Activated effector memory CD4-positive, alpha-beta T cell treated with anti-CD3 and anti-CD28 coated beads, Interleukin-2, amount 50 U/mL, for 16 hours (primary cell): ENCODE results near the gene CABLES2.

Experiments
- DNase-seq: peaks from one replicate; pipeline ENCODE4 v3.0.0-alpha.2; 2020

Gene CABLES2, protein sequence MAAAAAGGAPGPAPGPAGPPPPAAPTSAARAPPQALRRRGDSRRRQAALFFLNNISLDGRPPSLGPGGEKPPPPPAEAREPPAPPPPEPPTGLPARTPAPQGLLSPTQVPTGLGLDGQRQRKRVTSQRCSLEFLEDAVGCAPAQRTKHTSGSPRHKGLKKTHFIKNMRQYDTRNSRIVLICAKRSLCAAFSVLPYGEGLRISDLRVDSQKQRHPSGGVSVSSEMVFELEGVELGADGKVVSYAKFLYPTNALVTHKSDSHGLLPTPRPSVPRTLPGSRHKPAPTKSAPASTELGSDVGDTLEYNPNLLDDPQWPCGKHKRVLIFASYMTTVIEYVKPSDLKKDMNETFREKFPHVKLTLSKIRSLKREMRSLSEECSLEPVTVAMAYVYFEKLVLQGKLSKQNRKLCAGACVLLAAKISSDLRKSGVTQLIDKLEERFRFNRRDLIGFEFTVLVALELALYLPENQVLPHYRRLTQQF

DNA sequence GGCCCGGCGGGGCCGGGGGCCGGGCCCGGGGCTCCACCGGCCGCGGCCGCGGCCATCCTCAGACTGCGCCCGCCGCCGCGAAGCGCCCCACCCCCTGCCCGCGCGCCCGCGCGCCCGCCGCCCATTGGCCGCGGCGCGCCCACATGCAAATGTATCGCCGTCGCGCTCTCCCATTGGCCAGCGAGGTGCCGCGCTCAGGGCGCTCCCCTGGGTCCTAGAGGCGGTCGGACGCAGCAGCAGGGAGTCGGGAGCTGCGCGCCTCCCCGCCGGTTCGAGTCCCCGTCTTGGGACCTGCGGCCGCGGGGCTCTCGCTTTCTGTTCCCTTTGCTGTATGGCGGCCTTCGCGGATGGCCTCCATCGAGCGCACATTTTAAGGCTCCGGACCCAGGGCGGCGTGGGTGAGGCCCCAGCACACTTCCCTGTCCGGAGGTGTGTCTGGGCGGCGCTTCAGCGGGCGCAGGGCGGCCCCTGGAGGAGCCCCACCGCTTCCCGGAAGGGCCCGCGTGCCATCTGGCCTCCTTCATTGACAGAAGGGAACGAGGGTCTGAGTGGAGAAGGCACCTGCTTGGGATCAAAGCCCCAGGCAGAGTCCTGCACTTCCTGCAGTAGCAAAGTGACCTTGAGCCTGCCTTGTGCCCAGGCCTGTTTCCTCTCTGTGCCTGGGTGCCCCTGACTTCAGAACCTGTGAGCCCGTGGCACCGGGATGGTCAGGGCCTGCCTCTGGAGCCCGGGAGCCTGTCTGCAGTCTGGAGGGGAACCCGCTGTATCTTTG lies at the start of gene CABLES2:
TSS of gene CABLES2 (minus strand) at position 65 of the 772 bp plus-strand sequence. CDS start at position 56, 9 bp downstream.
- DNase-seq, result peak; percentile 97

DNA sequence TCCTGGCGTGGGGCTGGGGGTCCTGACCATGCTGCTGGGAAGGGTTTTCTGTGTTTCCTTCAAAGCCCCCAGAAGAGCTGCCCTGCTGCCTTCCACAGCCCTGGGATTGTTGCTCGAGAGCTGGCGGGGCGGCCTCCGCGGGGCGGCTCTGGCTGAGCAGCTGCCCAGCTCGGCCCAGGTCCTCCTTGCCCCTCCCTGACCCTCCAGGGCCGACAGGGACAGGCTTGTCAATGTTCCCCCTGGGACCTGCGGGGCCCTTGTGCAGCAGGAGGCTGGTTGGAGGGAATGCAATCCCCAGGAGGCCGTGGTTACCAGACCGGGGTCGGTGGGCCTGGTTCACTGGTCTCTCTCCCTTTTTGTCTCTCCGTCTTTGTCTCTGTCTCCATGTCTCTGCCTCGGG lies 48.8 kb upstream of the CABLES2 start:
- no peak for DNase-seq

DNA sequence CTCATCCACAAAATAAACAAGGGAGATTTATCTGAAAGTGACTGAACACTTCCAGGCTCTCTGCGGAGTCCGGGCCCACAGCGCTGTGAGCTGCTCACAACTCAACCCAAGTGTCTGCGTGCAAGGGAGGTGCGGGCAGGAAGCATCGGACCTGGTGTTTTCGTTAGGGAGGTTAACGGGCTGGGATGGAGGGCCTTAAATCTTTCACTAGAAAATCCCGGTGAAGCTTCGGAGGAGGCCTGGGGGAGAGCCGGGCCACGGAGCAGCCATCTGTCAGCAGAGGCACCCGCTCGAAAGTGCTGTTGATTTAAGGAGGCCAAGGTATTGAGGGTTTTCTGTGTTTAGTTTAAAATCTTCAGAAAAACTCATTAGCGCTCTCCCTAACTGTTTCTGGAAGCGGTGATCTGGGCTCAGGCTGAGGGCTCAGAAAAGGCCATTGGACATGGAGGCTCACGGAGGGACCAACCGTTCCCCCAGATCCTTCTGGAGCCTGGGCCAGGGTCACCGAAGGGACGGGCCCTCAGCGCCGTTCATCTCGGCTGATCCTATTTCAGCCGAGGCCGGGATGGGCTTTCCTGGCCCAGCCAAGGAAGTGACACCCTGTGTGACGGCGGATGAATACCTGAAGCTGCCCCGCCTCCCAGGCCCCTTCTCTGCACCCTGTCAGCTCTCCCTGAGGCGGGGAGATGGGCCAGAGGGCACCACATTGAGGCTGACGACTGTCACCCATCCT lies 48.0 kb upstream of the CABLES2 start:
- no peak for DNase-seq

DNA sequence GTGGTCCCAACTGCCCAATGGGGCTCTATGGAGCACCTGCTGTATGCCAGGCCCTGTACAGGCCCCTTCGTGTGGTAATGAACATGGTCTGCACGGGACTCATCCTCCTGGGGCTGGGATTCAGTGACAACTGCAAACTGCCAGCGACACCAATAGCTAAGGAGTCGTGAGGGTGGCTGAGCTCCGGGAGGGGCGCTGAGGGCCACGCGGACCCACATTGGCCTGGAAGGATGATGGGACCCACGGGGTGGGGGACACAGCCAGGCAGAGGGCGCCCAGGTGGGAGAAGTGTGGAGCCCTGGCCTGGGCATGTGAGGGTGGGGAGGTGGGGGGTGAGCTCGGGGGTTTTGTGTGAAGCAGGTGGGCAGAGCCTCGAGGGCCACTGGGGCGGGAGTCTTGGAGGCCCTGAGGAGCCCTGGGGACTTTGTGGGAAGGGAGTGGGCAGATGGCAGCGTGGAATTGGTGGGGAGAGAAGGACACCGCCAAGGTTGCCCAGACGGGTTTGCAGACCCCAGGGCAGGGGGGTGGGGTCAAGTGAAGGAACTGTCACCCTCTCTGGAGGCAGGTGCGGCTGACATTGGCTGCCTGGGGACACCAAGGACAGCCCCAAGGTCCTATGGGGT lies 46.2 kb upstream of the CABLES2 start:
- no peak for DNase-seq

DNA sequence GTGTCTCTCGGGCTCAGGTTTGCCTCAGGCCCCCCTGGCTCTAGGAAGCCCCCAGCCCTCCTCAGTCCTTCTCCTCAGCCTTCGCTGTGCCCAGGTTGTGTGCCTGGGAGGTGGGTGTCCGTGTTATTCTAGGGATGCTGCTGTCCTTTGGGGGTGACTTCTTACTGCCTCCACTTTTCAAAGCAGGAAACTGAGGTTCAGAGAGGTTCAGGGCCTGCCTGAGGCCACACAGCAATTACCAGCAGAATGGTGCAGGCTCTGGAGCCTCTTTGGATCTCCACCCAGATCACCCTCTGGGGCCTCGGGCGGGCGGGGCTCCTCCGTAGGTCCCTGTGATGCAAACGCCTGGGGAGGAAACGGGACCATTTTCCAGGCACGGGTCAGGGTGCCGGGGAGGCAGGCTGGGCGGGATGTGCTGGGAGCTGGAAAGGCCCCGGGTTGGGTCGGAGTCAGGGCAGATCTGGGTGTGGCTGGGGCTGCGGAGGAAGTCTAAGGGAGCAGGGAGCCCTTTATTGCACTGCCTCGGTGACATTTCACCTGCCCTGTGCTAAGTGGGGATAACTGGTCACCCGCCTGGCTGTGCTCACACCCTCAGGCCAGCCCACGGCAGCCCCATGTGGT lies 45.5 kb upstream of the CABLES2 start:
- DNase-seq, result no peak

DNA sequence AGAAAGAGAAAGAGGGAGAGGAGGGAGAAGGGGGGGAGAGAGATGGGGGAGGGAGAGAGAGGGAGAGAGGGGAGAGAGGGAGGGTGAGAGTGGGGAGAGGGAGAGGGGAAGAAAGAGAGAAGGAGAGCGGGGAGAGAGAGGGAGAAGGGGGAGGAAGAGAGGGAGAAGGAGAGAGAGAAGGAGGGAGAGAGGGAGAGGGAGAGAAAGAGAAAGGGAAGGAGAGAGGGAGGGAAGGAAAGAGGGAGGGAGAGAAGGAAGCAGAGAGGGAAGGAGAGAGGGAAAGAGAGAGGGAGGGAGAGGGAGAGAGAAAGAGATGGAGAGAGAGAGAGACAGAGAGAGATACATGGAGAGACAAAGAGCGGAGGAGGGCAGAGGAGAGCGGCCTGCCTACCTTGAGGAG lies 44.9 kb upstream of the CABLES2 start:
- no peak for DNase-seq

DNA sequence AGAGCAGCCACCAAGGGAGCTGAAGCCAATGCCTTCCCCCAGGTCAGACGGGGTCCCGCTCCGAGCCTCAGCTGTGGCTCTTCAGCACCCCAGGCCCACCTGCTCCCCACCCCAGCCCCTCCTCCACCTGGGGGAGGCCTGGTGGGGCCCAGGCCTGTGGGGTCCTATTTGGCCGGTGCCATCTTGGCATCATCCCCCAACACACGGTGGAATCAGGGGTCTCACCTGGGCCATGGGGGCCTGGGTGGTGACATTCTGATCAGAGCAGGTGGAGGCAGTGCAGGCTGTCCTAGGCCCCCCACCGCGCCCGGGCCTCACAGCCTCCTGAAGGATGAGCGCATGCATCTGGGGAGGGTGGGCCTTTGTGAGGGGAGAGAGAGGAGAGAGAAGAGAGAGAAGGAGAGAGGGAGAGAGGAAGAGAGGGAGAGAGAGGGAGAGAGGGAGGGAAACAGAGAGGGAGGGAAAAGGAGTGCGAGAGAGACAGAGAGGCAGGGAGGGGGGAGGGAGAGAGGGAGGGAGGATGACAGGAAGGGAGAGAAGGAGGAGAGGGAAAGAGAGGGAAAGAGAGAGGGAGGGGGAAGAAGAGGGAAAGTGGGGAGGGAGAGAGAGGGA lies 44.2 kb upstream of the CABLES2 start:
- no peak for DNase-seq

DNA sequence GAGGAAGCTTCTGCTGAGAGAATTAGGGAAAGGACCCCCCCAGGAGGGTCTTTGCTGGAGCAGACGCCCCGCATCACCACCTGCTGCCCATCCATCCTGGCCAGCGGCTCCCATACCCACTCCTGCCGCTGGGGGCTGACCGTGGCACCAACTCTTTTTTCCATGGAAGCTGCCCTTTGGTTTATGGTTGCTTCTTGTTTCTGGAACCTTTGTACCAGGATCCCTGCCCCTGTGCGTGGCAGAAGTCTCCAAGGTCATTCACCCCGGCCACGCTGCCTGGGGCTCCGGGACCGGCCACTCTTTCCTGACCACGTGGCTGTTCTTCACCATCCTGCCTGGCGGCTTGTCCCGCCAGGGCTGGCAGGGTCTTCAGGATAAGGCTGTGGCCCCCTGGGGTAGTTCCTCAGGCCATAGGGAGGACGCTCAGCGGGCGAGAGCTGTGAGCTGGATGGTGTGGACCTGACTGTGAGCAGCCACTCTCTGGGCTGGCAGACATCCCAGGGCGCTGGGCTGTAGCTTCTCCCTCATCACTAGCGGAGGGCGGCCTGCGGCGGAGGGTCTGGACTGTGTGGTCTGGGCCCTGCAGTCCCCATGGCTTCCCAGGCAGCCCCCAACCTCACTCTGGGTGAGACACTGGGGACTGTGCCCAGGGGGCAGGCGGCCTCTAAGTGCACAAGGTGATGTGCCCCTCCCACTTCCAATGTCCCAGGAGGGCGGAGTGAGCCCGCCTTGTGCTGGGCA lies 43.0 kb upstream of the CABLES2 start:
- DNase-seq, result no peak

DNA sequence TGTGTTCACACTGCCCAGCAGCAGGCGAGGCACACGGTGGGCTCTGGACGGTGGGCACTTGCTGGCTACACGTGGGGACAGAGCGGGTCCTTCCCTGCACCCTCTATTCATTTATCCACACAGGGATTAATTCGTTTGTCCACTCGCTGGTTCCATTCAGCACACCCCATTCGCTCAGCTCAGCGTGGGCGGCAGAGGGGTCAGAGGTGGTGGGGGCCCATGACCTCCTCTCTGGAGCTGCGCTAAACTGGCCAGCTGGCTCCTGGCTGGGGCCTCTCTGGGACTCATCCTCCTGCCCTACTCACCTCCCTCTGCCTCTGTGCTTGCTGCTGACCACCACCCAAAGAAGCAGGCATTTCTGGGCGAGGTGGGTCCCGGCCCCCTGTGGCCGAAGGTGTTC lies 41.7 kb upstream of the CABLES2 start:
- DNase-seq, result no peak

DNA sequence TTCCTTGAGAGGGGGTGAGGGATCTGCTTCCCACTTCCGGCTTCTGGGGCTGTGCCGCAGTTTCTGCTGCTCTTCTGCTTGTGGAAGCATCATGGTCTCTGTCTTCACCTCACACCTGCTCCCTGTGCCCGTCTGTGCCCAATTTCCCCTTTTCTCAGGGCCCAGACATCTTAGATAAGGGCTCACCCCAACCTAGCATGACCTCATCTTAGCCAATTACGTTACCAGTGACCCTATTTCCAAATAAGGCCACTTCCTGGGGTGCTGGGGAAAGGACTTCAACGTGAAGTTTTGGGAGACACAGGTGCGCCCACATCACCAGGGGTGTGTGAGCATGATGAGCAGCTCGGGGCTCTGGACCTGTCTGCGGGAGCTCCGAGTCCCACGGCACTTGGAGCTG lies 41.0 kb upstream of the CABLES2 start:
- DNase-seq, result no peak

DNA sequence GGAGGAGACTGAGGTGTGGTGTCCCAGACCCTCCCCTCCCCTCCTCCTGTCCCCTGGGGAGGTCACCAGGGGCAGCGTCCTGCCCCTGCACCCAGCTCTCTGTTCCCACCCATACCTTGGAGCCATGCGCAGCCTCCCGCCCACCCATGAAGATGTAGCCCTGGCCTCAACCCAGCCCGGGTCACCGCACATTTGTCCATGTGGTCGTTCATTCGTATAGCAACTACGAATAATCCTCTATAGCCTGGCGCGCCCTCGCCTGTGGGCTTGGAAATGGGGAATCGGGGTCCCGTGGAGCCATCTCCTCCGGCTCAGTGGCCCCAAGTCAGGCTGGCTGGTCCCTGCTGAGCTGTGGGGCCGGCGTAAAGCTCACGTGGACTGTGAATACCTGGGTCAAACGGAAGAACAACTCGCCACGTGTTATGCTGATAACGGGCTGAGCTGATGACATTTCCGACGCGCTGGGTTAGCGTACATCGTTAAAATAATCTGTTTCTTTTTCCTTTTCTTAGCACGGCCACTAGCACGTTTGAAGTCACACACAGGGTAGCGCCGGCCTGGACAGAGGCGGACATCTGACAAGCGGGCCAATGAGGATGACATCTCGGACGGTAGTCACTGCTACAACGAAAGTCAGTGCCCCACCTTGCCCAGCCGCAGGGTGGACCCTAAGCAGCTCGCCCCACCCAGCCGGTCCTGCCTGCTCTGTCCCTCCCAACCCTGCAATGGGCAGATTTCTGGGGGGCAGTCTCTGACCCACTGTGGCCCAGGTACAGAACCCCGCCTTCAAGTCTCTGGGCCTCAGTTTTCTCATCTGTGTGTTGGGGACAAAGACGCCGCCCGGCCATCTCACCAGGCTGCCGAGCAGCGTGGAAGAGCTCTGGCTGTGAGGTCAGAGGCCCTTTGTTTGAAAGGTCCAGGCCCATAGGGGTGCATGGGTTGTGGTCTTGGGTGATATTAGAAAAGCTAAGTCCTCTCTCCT lies 40.1 kb upstream of the CABLES2 start:
- no peak for DNase-seq

DNA sequence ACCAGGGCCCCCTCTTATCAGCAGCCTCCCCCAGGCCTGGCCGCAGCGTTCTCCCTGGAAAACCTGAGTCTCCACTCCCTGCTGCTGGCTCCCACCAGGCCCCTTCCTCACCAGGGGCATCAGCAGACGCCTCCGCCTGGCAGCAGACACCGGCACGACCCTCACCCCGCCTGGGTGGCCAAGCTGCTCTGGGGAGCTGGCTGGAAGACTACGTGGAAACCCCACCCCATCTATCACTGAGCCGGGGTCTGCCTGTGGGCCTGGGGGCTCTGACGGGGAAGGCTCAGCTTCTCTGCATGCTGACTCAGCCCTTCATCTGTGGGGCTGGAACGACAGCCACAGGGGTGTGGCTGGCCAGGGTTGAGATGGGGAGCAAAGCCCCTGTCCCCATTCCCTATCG lies 39.4 kb upstream of the CABLES2 start:
- DNase-seq, result no peak

DNA sequence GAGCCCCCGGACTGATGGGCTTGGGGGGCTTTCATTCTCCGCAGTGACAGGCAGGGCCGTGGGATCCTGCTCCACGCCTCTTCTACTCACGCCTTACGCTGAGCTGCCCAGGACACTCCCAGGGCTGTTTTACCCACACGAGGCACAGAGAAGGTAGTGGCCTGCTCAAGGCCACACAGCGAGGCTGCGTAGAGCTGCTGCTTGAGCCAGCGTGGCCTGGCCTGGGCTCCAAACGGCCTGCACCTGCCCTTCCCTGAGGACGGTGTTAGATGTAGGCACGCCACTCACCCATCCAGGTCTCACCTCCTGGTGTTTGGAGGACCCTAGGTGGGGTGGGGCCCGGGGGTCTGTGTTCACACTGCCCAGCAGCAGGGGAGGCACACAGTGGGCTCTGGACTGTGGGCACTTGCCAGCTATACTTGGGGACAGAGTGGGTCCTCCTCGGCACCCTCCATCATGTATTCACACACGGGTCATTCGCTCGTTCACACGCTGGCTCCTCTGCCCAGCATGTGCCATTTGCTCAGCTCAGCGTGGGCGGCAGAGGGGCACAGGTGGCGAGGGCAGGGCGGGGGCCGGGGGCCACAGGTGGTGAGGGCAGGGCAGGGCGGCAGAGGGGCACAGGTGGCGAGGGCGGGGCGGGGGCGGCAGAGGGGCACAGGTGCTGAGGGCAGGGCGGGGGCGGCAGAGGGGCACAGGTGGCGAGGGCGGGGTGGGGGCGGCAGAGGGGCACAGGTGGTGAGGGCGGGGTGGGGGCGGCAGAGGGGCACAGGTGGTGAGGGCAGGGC lies 38.7 kb upstream of the CABLES2 start:
- DNase-seq, result no peak

DNA sequence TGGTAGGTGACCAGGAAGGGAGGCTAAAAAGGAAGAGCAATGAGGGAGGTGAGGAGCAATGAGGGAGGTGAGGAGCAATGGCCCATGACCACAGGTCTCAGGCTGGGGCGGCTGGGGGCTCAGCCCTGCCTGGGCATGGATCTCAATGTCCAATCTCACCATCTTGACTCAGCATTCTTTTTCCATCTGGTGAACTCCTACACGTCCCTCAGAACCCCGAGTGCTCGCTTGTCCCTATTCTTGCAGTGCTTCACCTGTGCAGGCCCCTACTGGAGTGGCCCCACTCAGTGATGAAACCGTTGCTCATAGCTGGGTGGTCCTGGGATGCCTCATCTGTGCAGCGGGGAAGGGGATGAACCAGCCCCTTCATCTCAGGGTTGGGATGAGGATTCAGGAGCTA lies 37.2 kb upstream of the CABLES2 start:
- no peak for DNase-seq

DNA sequence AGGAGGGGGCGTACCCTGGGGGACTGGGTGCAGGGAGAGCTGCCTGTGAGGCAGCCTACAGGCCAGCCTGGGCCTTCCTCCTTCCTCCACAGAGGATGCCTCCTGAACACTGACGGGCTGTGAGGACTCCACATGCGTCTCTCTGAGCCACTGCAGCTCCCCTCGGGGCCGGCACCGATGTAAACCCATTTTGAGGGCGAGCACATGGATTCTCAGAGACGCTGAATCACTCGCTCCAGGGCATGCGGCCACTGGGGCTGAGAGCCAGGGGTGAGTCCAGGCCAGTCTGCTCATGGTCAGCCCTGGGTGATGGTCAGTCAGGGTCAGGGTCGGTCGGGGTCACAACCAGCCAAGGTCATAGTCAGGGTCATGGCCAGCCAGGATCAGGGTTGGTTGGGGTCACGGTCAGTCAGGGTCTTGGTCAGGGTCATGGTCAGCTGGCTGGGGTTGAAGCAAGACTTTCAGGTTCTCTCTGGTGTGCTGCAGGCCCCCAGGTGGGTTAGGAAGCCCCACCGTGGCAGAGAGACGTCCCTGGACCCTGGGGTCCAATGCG lies 35.0 kb upstream of the CABLES2 start:
- DNase-seq, result no peak

DNA sequence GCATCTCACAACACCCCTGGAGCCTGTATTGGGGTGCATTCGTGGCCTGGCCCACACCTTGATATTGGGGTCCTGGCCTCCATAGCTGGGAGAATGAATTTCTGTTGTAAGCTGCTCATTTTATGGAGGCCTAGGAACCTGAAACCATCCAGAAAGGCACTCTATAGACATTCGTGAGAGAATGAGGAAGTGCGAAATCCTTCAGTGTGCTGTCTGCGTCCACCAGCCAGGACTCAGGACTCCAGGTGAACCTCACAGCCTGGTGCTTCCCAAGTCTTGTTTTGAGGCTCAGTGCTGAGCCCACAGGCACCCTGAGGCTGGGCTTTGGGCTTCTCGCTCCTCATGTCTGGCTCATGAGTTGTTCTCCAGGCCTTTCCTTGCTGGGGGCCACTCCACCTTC lies 32.1 kb upstream of the CABLES2 start:
- no peak for DNase-seq

DNA sequence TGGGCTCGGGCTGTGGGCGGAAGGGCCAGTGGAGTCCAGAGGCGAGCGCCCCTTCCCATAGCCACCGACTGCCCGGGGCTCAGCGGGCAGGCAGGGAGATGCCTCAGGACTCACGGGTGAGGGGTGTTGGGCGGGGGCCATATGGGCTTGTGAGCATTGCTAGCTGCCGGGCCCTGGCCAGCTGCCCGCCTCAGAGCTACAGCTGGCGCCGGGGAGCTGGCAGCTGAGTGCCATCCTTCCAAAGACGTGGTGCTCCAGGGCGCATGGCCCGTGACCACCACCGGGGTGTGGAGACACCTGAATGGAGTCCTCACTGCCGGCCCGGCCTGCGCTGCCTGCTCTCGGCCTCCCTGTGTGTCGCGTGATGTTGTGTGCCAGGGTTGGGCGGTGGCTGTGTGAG lies 30.8 kb upstream of the CABLES2 start:
- DNase-seq, result no peak

DNA sequence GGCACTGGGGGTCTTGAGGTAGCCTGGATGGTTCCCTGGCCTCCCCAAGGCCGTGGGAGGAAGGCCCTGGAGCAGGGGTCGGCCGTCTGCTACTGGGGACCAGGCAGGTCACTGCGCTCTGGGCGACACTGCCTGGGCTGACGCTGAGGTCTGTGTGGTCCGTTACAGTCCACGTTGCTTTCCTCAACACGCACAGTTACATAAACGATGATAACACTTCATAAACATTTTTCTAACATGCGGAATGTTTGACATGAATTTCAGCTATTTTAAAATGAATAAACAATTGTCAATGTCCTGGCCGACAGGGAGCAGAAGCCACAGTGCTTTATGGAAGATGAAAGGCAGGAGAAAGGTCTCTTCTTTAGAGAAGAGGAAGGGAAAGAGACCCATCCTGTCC lies 30.4 kb upstream of the CABLES2 start:
- no peak for DNase-seq

DNA sequence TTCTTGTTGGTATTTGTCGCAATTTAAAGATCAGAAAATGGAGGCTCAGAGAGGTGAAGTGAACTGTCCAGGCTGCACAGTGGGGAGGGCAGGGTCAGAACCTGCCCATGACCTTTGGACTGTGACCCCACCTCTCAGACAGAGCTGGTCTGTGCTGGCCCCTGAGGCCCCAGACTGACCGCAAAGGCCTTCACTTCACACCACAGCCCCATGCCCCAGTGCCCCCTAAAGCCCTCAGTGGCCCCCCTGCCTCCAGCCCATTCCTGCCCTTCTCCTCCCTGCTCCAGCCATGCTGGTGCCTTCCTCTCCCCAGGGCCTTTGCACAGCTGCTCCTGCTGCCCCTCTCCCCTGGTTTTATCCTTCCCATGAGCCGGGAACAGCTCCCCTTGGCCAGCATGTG lies 29.6 kb upstream of the CABLES2 start:
- no peak for DNase-seq
